Urinary bladder (tissue), 4 donors: ENCODE measurements around the gene OPRM1. TPM values are rescaled to one million over a fixed set of nuclear protein-coding genes. Genes with fewer than 3 reads are reported as not detected.

Experiments used
- DNase-seq: peaks from one replicate; pipeline ENCODE4 v3.0.0-alpha.2; 2015; ENCODE audit errors: extremely low spot score
- H3K27ac ChIP-seq: one replicate; pipeline ENCODE4 v1.5.1; 2013; ENCODE audit warnings: low read depth, mild to moderate bottlenecking, moderate library complexity
- H3K36me3 ChIP-seq: one replicate; pipeline ENCODE4 v1.6.1; 2013; ENCODE audit warnings: mild to moderate bottlenecking, moderate library complexity; ENCODE audit not compliant: insufficient read depth
- H3K4me1 ChIP-seq: one replicate; pipeline ENCODE4 v1.6.1; 2013; ENCODE audit warnings: mild to moderate bottlenecking, moderate library complexity; ENCODE audit not compliant: insufficient read depth
- H3K4me3 ChIP-seq: one replicate; pipeline ENCODE4 v1.5.1; 2013; ENCODE audit warnings: low read depth, low read length
- WGBS: extraction: QIAGEN DNeasy Blood & Tissue Kit; methylation state at CpG from one replicate; pipeline ENCODE4 v1.1.7; 2013; 5-methylcytosine and 5-hydroxymethylcytosine counted together
- polyA plus RNA-seq: library from polyadenylated mRNA; stranded (reverse); fragments of 200-250 nt; gene quantifications from one replicate; pipeline ENCODE4 v1.2.3, GENCODE V29; 2013
- total RNA-seq: library from RNA; depleted of rRNA; stranded (reverse); fragments of >200 nt; gene quantifications from one replicate; pipeline ENCODE4 v1.2.3, GENCODE V29; 2014
- donor health status: healthy with polysubstance abuse.
- donor health status: healthy.

Gene OPRM1
- total and polyA plus RNA-seq, 2 donors = 0.09 to 1.2 TPM

- DNase-seq = no peak
- H3K27ac ChIP-seq = no peak overlapping the region
- no peaks in the 10 kb centered on the region for H3K36me3 ChIP-seq
- H3K4me1 ChIP-seq = no peaks in the 10 kb centered on the region
- no peak overlapping the region for H3K4me3 ChIP-seq
Observed at GRCh38 chr6:154210678-154211077, 171.6 kb downstream of the OPRM1 start.

- Histone ChIP-seq H3K36me3 (no peaks in the 10 kb centered on the region), H3K4me1 (no peaks in the 10 kb centered on the region), H3K27ac (no peak overlapping the region), H3K4me3 (no peak overlapping the region)
- 95% methylated on average over 3 of the region's 3 CpGs for WGBS
- DNase-seq = no peak
Observed at GRCh38 chr6:154213782-154214181, 174.7 kb downstream of the OPRM1 start.

- 57% methylated on average over 6 of the region's 6 CpGs for WGBS
- Histone ChIP-seq H3K4me3 (no peak overlapping the region), H3K4me1 (no peaks in the 10 kb centered on the region), H3K27ac (no peak overlapping the region), H3K36me3 (no peaks in the 10 kb centered on the region)
- no peak for DNase-seq
Observed at GRCh38 chr6:154218301-154218700, 179.3 kb downstream of the OPRM1 start.

GRCh38 chr6:154218787-154219186 lies 179.7 kb downstream of the OPRM1 start:
- 59% methylated on average over 6 of the region's 6 CpGs for WGBS
- H3K4me1 ChIP-seq = no peaks in the 10 kb centered on the region

GRCh38 chr6:154219250-154219649 lies 180.2 kb downstream of the OPRM1 start:
- DNase-seq = no peak
- Histone ChIP-seq H3K36me3 (no peaks in the 10 kb centered on the region), H3K4me3 (no peak overlapping the region), H3K4me1 (no peaks in the 10 kb centered on the region), H3K27ac (no peak overlapping the region)
- 90% methylated on average over 6 of the region's 6 CpGs for WGBS

More at GRCh38 chr6:154218787-154219186, 179.7 kb downstream of the OPRM1 start:
- H3K4me3 ChIP-seq = no peak overlapping the region
- no peak overlapping the region for H3K27ac ChIP-seq
- no peak for DNase-seq
- no peaks in the 10 kb centered on the region for H3K36me3 ChIP-seq

GRCh38 chr6:154222716-154223115 lies 183.7 kb downstream of the OPRM1 start:
- Histone ChIP-seq H3K4me3 (no peak overlapping the region), H3K27ac (no peak overlapping the region), H3K4me1 (no peaks in the 10 kb centered on the region), H3K36me3 (no peaks in the 10 kb centered on the region)
- no peak for DNase-seq
- WGBS = 67% methylated on average over 6 of the region's 6 CpGs

- no peak overlapping the region for H3K27ac ChIP-seq
- no peaks in the 10 kb centered on the region for H3K36me3 ChIP-seq
- 90% methylated on average over 2 of the region's 2 CpGs for WGBS
- no peak overlapping the region for H3K4me3 ChIP-seq
- no peaks in the 10 kb centered on the region for H3K4me1 ChIP-seq
- no peak for DNase-seq
Observed at GRCh38 chr6:154223296-154223695, 184.3 kb downstream of the OPRM1 start.

GRCh38 chr6:154226461-154226860 lies 187.4 kb downstream of the OPRM1 start:
- Histone ChIP-seq H3K36me3 (no peaks in the 10 kb centered on the region), H3K27ac (no peak overlapping the region), H3K4me3 (no peak overlapping the region), H3K4me1 (no peaks in the 10 kb centered on the region)
- no peak for DNase-seq
- 86% methylated on average over 3 of the region's 3 CpGs for WGBS

- Histone ChIP-seq H3K4me1 (no peaks in the 10 kb centered on the region), H3K36me3 (no peaks in the 10 kb centered on the region), H3K27ac (no peak overlapping the region), H3K4me3 (no peak overlapping the region)
- 87% methylated on average over 7 of the region's 7 CpGs for WGBS
- no peak for DNase-seq
Observed at GRCh38 chr6:154227862-154228520, 189.0 kb downstream of the OPRM1 start.

GRCh38 chr6:154228521-154228905 lies 189.5 kb downstream of the OPRM1 start:
- WGBS = 84% methylated on average over 4 of the region's 4 CpGs
- no peak for DNase-seq

GRCh38 chr6:154229786-154230185 lies 190.7 kb downstream of the OPRM1 start:
- WGBS = 91% methylated on average over 6 of the region's 6 CpGs
- Histone ChIP-seq H3K27ac (no peak overlapping the region), H3K4me1 (no peaks in the 10 kb centered on the region), H3K36me3 (no peaks in the 10 kb centered on the region), H3K4me3 (no peak overlapping the region)
- no peak for DNase-seq

More at GRCh38 chr6:154228521-154228905, 189.5 kb downstream of the OPRM1 start:
- H3K4me3 ChIP-seq = no peak overlapping the region
- H3K36me3 ChIP-seq = no peaks in the 10 kb centered on the region
- no peak overlapping the region for H3K27ac ChIP-seq
- no peaks in the 10 kb centered on the region for H3K4me1 ChIP-seq

GRCh38 chr6:154230393-154230792 lies 191.4 kb downstream of the OPRM1 start:
- Histone ChIP-seq H3K4me3 (no peak overlapping the region), H3K4me1 (no peaks in the 10 kb centered on the region), H3K27ac (no peak overlapping the region), H3K36me3 (no peaks in the 10 kb centered on the region)
- DNase-seq = no peak
- WGBS = 89% methylated on average over 3 of the region's 3 CpGs

GRCh38 chr6:154230910-154231595 lies 192.0 kb downstream of the OPRM1 start:
- H3K36me3 ChIP-seq = no peaks in the 10 kb centered on the region
- H3K4me3 ChIP-seq = no peak overlapping the region
- no peak for DNase-seq
- no peak overlapping the region for H3K27ac ChIP-seq
- WGBS = 95% methylated on average over 5 of the region's 5 CpGs
- H3K4me1 ChIP-seq = no peaks in the 10 kb centered on the region
